SK-N-SH (cell line): ENCODE measurements around the gene NELFE. TPM values are rescaled to one million over a fixed set of nuclear protein-coding genes. Genes with fewer than 3 reads are reported as not detected.
"Not testable (repeated sequence)": the region's sequence is repeated elsewhere in the genome, so short reads cannot be mapped to it uniquely, and the experiment has no call there.

Experiments used
- CTCF ChIA-PET: fragments of 300-600, 350-600 bp; formaldehyde crosslinking; extraction: SDS; loops from one replicate; lab custom pipeline; 2021; lab: Yijun Ruan, JAX
- POLR2A ChIA-PET: fragments of 350-600 bp; sonication (Branson Sonifier 250); formaldehyde crosslinking; extraction: SDS; loops from one replicate; lab custom pipeline; 2020; ENCODE audit warnings: antibody characterized with exemption, inconsistent platforms; lab: Yijun Ruan, JAX
- DNase-seq: peaks from one replicate; pipeline ENCODE4 v3.0.0; 2012
- H2AFZ ChIP-seq: fragments of 200-600 bp; sonication (generic); 2 replicates; pipeline ENCODE4 v1.8.1; 2016; ENCODE audit warnings: antibody characterized with exemption, mild to moderate bottlenecking, low read depth
- H3F3A ChIP-seq: fragments of 200-600 bp; sonication (generic); replicated peaks from 2 replicates; pipeline ENCODE3; 2016; ENCODE audit warnings: antibody characterized with exemption, mild to moderate bottlenecking; ENCODE audit not compliant: insufficient read depth
- H3K27ac ChIP-seq, 2 experiments: fragments of 200-500 bp in 1 of 2; fragments of 200-600 bp in 1 of 2; sonication (Bioruptor generic) in 1 of 2; sonication (generic), shearing (Covaris generic) in 1 of 2; 2 replicates each; pipeline versions ENCODE4 v1.5.1 to v1.6.1; 2014 to 2016; ENCODE audit warnings: low read depth in 2 of 2, inconsistent platforms in 1 of 2, low read length in 1 of 2, mild to moderate bottlenecking in 1 of 2, mixed read lengths in 1 of 2
- H3K27me3 ChIP-seq: fragments of 200-600 bp; sonication (generic), shearing (Covaris generic); 2 replicates; pipeline ENCODE4 v1.6.1; 2016; ENCODE audit warnings: mixed run types; ENCODE audit not compliant: insufficient read depth
- H3K36me3 ChIP-seq, 2 experiments: fragments of 200-500 bp in 1 of 2; fragments of 200-600 bp in 1 of 2; sonication (Bioruptor generic) in 1 of 2; sonication (generic) in 1 of 2; replicated peaks in 1 of 2; 2 replicates each; pipeline versions ENCODE3 to v1.5.1; 2014 to 2016; ENCODE audit warnings: low read length in 1 of 2, mild to moderate bottlenecking in 1 of 2; ENCODE audit not compliant: insufficient read depth in 2 of 2, control insufficient read depth in 1 of 2
- H3K4me1 ChIP-seq, 2 experiments: fragments of 200-500 bp in 1 of 2; fragments of 200-600 bp in 1 of 2; sonication (Bioruptor generic) in 1 of 2; sonication (generic), shearing (Covaris generic) in 1 of 2; 2 replicates each; pipeline versions ENCODE4 v1.5.1 to v1.6.1; 2014 to 2016; ENCODE audit warnings: low read depth in 1 of 2, low read length in 1 of 2, mixed run types in 1 of 2; ENCODE audit not compliant: insufficient read depth in 2 of 2, control insufficient read depth in 1 of 2
- H3K4me2 ChIP-seq: fragments of 200-600 bp; sonication (generic), shearing (Covaris generic); 2 replicates; pipeline ENCODE4 v1.6.1; 2017; ENCODE audit warnings: mixed run types
- H3K4me3 ChIP-seq, 2 experiments: fragments of 200-500 bp in 1 of 2; fragments of 200-600 bp in 1 of 2; sonication (Bioruptor generic) in 1 of 2; sonication (generic), shearing (Covaris generic) in 1 of 2; 2 replicates each; pipeline versions ENCODE4 v1.5.1 to v1.8.1; 2014 to 2016; ENCODE audit warnings: low read depth in 2 of 2, inconsistent platforms in 1 of 2, low read length in 1 of 2, mild to moderate bottlenecking in 1 of 2, mixed read lengths in 1 of 2, moderate library complexity in 1 of 2
- H3K79me2 ChIP-seq: fragments of 200-600 bp; sonication (generic); 2 replicates; pipeline ENCODE4 v1.8.1; 2017; ENCODE audit warnings: mild to moderate bottlenecking; ENCODE audit not compliant: insufficient read depth
- H3K9ac ChIP-seq: fragments of 200-600 bp; sonication (generic); 2 replicates; pipeline ENCODE4 v1.6.1; 2017; ENCODE audit warnings: mixed run types
- H3K9me2 ChIP-seq: fragments of 200-600 bp; sonication (generic); 2 replicates; pipeline ENCODE4 v1.6.1; 2017; ENCODE audit warnings: mixed run types
- H3K9me3 ChIP-seq: fragments of 200-600 bp; sonication (generic); 2 replicates; pipeline ENCODE4 v1.6.1; 2017; ENCODE audit warnings: mixed run types, mild to moderate bottlenecking, moderate library complexity
- H4K20me1 ChIP-seq: fragments of 200-600 bp; sonication (generic); 2 replicates; pipeline ENCODE4 v1.6.1; 2017; ENCODE audit warnings: mild to moderate bottlenecking, mixed run types; ENCODE audit not compliant: insufficient read depth
- CHD2 ChIP-seq: fragments of 150-350 bp; IDR thresholded peaks from 2 replicates; pipeline ENCODE4 v1.6.1; 2018; ENCODE audit warnings: low read length; ENCODE audit not compliant: partially characterized antibody
- EZH2phosphoT487 ChIP-seq: fragments of 200-600 bp; sonication (generic); IDR thresholded peaks from 2 replicates; pipeline ENCODE4 v1.6.1; 2017; ENCODE audit warnings: low read depth, mixed run types, mild to moderate bottlenecking, antibody characterized with exemption, moderate library complexity, borderline replicate concordance
- MEF2A ChIP-seq: IDR thresholded peaks from 2 replicates; pipeline ENCODE4 v1.4.0; 2012; ENCODE audit warnings: low read depth, borderline replicate concordance
- PBX3 ChIP-seq: IDR thresholded peaks from 2 replicates; pipeline ENCODE4; 2012
- RCOR1 ChIP-seq: fragments of 150-350 bp; IDR thresholded peaks from 2 replicates; pipeline ENCODE4 v1.6.1; 2017; ENCODE audit warnings: antibody characterized with exemption, low read length
- SIN3A ChIP-seq: IDR thresholded peaks from 2 replicates; pipeline ENCODE4 v1.6.1; 2012; ENCODE audit warnings: low read depth, mild to moderate bottlenecking, low read length, moderate library complexity, borderline replicate concordance
- USF1 ChIP-seq: IDR thresholded peaks from 2 replicates; pipeline ENCODE4 v1.4.0; 2012; ENCODE audit warnings: low read depth, borderline replicate concordance
- WGBS: methylation state at CpG from one replicate; pipeline ENCODE4 v1.1.6; 2017; ENCODE audit warnings: low lambda C conversion rate; 5-methylcytosine and 5-hydroxymethylcytosine counted together
- polyA plus RNA-seq, 3 experiments: library from polyadenylated mRNA; depleted of rRNA; stranded (reverse); fragments of >200 nt; gene quantifications; 2 replicates each; pipeline ENCODE4 v1.2.3, GENCODE V29; 2012

Gene NELFE
- polyA plus RNA-seq, 1 of the 3 experiments (the other 2 are of a cell fraction), result 116 TPM

GRCh38 chr6:31908255-31908654, 50.5 kb downstream of the NELFE start:
- H3K9me2 ChIP-seq, H3K36me3 ChIP-seq, H4K20me1 ChIP-seq, H3K4me1 ChIP-seq, H3K9me3 ChIP-seq, POLR2A ChIA-PET, H3K4me3 ChIP-seq, H3K4me2 ChIP-seq, H3K9ac ChIP-seq, H2AFZ ChIP-seq, DNase-seq, H3K79me2 ChIP-seq, H3K27me3 ChIP-seq: not testable (repeated sequence)
- CTCF ChIA-PET, result interaction anchor here (1.4 kb wide), 1 partner anchor 44 kb away, joined by 8 read pairs; no protein-coding TSS in a partner anchor
- peak overlapping the region in 1 of 2 experiments; percentile 2; a peak in 1 of 4 replicates for H3K27ac ChIP-seq
- peaks cover 25% of the 10 kb centered on the region for H3F3A ChIP-seq
- 57% methylated on average over 5 of the region's 5 CpGs for WGBS

- WGBS, result 69% methylated on average over 7 of the region's 7 CpGs
- H3K9me3 ChIP-seq, result no peaks in the 10 kb centered on the region
- no peak overlapping the region for H3K9ac ChIP-seq
- H3K36me3 ChIP-seq, result no peaks in the 10 kb centered on the region
- ChIA-PET CTCF (no interaction called here), POLR2A (interaction anchor here (0.6 kb wide), 1 partner anchor 1637 kb away, joined by 3 read pairs; no protein-coding TSS in a partner anchor)
- H3K4me2 ChIP-seq, result no peak overlapping the region
- H3K4me3 ChIP-seq, result no peak overlapping the region
- H3K27me3 ChIP-seq, result no peaks in the 10 kb centered on the region
- TF ChIP-seq RCOR1 (no peak), CHD2 (no peak), EZH2phosphoT487 (no peak), USF1 (no peak), MEF2A (no peak), PBX3 (no peak), SIN3A (no peak)
- peaks cover 4 to 7% of the 10 kb centered on the region in 2 experiments; a peak in 1 of 4 replicates for H3K4me1 ChIP-seq
- no peaks in the 10 kb centered on the region for H3K9me2 ChIP-seq
- no peaks in the 10 kb centered on the region for H4K20me1 ChIP-seq
- no peak for DNase-seq
- peaks cover 33% of the 10 kb centered on the region for H3F3A ChIP-seq
- H3K27ac ChIP-seq, result no peak overlapping the region
- no peaks in the 10 kb centered on the region for H3K79me2 ChIP-seq
- no peak overlapping the region for H2AFZ ChIP-seq
Measured at GRCh38 chr6:31907158-31907813, 51.5 kb downstream of the NELFE start.

- peaks cover 30% of the 10 kb centered on the region for H3F3A ChIP-seq
- H3K9ac ChIP-seq, H3K4me3 ChIP-seq, H3K9me3 ChIP-seq, H3K4me2 ChIP-seq, H4K20me1 ChIP-seq, H2AFZ ChIP-seq, H3K27me3 ChIP-seq, H3K79me2 ChIP-seq, H3K27ac ChIP-seq, H3K4me1 ChIP-seq, H3K36me3 ChIP-seq, DNase-seq, H3K9me2 ChIP-seq: not testable (repeated sequence)
- 82% methylated on average over 8 of the region's 8 CpGs for WGBS
- ChIA-PET POLR2A (interaction anchor here (0.6 kb wide), 1 partner anchor 1636 kb away, joined by 3 read pairs; no protein-coding TSS in a partner anchor), CTCF (interaction anchor here (3.1 kb wide), 1 partner anchor 46 kb away, joined by 9 read pairs; no protein-coding TSS in a partner anchor)
Measured at GRCh38 chr6:31906727-31907126, 52.0 kb downstream of the NELFE start.
